ENCODE results near the gene PARD3B.

The PARD3B gene

GRCh38 chr2:205094031-205094430 lies 548.8 kb downstream of the PARD3B start:
- Histone ChIP-seq H3K27ac (ENCODE audit: low read length) (no peak overlapping the region), H3K36me3 (ENCODE audit: insufficient read depth, low read length) (no peaks in the 10 kb centered on the region)
- TF ChIP-seq CTCF (IDR thresholded peaks at IDR 0.05; ENCODE audit: borderline replicate concordance, extremely low read depth, low read length, poor library complexity, severe bottlenecking) (no peak), EZH2 (IDR thresholded peaks at IDR 0.05; ENCODE audit: borderline replicate concordance, low read depth, low read length, severe bottlenecking) (no peak)

GRCh38 chr2:205103699-205104098 lies 558.4 kb downstream of the PARD3B start:
- H3K79me2 ChIP-seq (ENCODE audit: insufficient read depth, low read length) = no peaks in the 10 kb centered on the region
- H4K20me1 ChIP-seq (ENCODE audit: insufficient read depth, low read length) = no peaks in the 10 kb centered on the region
- no peak for DNase-seq
- H3K9me3 ChIP-seq (ENCODE audit: insufficient read depth, low read length, severe bottlenecking) = no peaks in the 10 kb centered on the region
- H3K4me1 ChIP-seq (ENCODE audit: insufficient read depth, low read length) = no peaks in the 10 kb centered on the region
- no peak overlapping the region for H3K4me2 ChIP-seq (ENCODE audit: insufficient read depth, low read length)
- TF ChIP-seq CTCF (IDR thresholded peaks at IDR 0.05; ENCODE audit: borderline replicate concordance, extremely low read depth, low read length, poor library complexity, severe bottlenecking) (no peak), EZH2 (IDR thresholded peaks at IDR 0.05; ENCODE audit: borderline replicate concordance, low read depth, low read length, severe bottlenecking) (no peak)
- no peak overlapping the region for H3K9ac ChIP-seq (ENCODE audit: low read depth, low read length)
- no peaks in the 10 kb centered on the region for H3K36me3 ChIP-seq (ENCODE audit: insufficient read depth, low read length)
- no peak overlapping the region for H3K4me3 ChIP-seq (ENCODE audit: low read depth in 1 of 2, low read length in 2 of 2)
- no peak overlapping the region for H2AFZ ChIP-seq (ENCODE audit: low read depth, low read length)
- ATAC-seq (ENCODE audit: insufficient read depth, low read depth) = no peak
- H3K27ac ChIP-seq (ENCODE audit: low read length) = no peak overlapping the region
- H3K27me3 ChIP-seq (ENCODE audit: insufficient read depth, low read length, poor library complexity) = no peaks in the 10 kb centered on the region

More at GRCh38 chr2:205094031-205094430, 548.8 kb downstream of the PARD3B start:
- Histone ChIP-seq H3K4me3 (ENCODE audit: low read depth in 1 of 2, low read length in 2 of 2) (no peak overlapping the region), H2AFZ (ENCODE audit: low read depth, low read length) (no peak overlapping the region), H4K20me1 (ENCODE audit: insufficient read depth, low read length) (no peaks in the 10 kb centered on the region), H3K79me2 (ENCODE audit: insufficient read depth, low read length) (no peaks in the 10 kb centered on the region), H3K4me2 (ENCODE audit: insufficient read depth, low read length) (no peak overlapping the region), H3K9me3 (ENCODE audit: insufficient read depth, low read length, severe bottlenecking) (no peaks in the 10 kb centered on the region), H3K4me1 (ENCODE audit: insufficient read depth, low read length) (no peaks in the 10 kb centered on the region), H3K27me3 (ENCODE audit: insufficient read depth, low read length, poor library complexity) (no peaks in the 10 kb centered on the region), H3K9ac (ENCODE audit: low read depth, low read length) (no peak overlapping the region)
- ATAC-seq (ENCODE audit: insufficient read depth, low read depth) = no peak
- DNase-seq = no peak

- no peak overlapping the region for H3K4me2 ChIP-seq (ENCODE audit: insufficient read depth, low read length)
- no peak for TF ChIP-seq CTCF (IDR thresholded peaks at IDR 0.05; ENCODE audit: borderline replicate concordance, extremely low read depth, low read length, poor library complexity, severe bottlenecking)
- no peak for TF ChIP-seq EZH2 (IDR thresholded peaks at IDR 0.05; ENCODE audit: borderline replicate concordance, low read depth, low read length, severe bottlenecking)
- no peak overlapping the region for H3K4me3 ChIP-seq (ENCODE audit: low read depth in 1 of 2, low read length in 2 of 2)
- no peak overlapping the region for H3K9ac ChIP-seq (ENCODE audit: low read depth, low read length)
- H3K4me1 ChIP-seq (ENCODE audit: insufficient read depth, low read length) = no peaks in the 10 kb centered on the region
- no peak overlapping the region for H2AFZ ChIP-seq (ENCODE audit: low read depth, low read length)
- H3K9me3 ChIP-seq (ENCODE audit: insufficient read depth, low read length, severe bottlenecking) = no peaks in the 10 kb centered on the region
- H3K27me3 ChIP-seq (ENCODE audit: insufficient read depth, low read length, poor library complexity) = no peaks in the 10 kb centered on the region
- H3K36me3 ChIP-seq (ENCODE audit: insufficient read depth, low read length) = no peaks in the 10 kb centered on the region
- DNase-seq (no peak), ATAC-seq (ENCODE audit: insufficient read depth, low read depth) (no peak)
- no peak overlapping the region for H3K27ac ChIP-seq (ENCODE audit: low read length)
- no peaks in the 10 kb centered on the region for H3K79me2 ChIP-seq (ENCODE audit: insufficient read depth, low read length)
- H4K20me1 ChIP-seq (ENCODE audit: insufficient read depth, low read length) = no peaks in the 10 kb centered on the region
Measured at GRCh38 chr2:205107810-205108209, 562.5 kb downstream of the PARD3B start.

GRCh38 chr2:205115511-205115910 lies 570.2 kb downstream of the PARD3B start:
- Histone ChIP-seq H3K79me2 (ENCODE audit: insufficient read depth, low read length) (no peaks in the 10 kb centered on the region), H3K27ac (ENCODE audit: low read length) (no peak overlapping the region), H3K4me2 (ENCODE audit: insufficient read depth, low read length) (no peak overlapping the region), H3K4me3 (ENCODE audit: low read depth in 1 of 2, low read length in 2 of 2) (no peak overlapping the region), H3K9ac (ENCODE audit: low read depth, low read length) (no peak overlapping the region), H3K9me3 (ENCODE audit: insufficient read depth, low read length, severe bottlenecking) (no peaks in the 10 kb centered on the region), H3K27me3 (ENCODE audit: insufficient read depth, low read length, poor library complexity) (no peaks in the 10 kb centered on the region), H3K4me1 (ENCODE audit: insufficient read depth, low read length) (no peaks in the 10 kb centered on the region), H2AFZ (ENCODE audit: low read depth, low read length) (no peak overlapping the region), H4K20me1 (ENCODE audit: insufficient read depth, low read length) (no peaks in the 10 kb centered on the region), H3K36me3 (ENCODE audit: insufficient read depth, low read length) (no peaks in the 10 kb centered on the region)
- TF ChIP-seq CTCF (IDR thresholded peaks at IDR 0.05; ENCODE audit: borderline replicate concordance, extremely low read depth, low read length, poor library complexity, severe bottlenecking) = no peak
- no peak for TF ChIP-seq EZH2 (IDR thresholded peaks at IDR 0.05; ENCODE audit: borderline replicate concordance, low read depth, low read length, severe bottlenecking)
- no peak for ATAC-seq (ENCODE audit: insufficient read depth, low read depth)
- DNase-seq = no peak

Measured in DND-41 (cell line).